SK-N-SH (cell line): ENCODE results near the gene SLC26A2. TPM values are rescaled to one million over a fixed set of nuclear protein-coding genes. Genes with fewer than 3 reads are reported as not detected.

Experiments used
- CTCF ChIA-PET: fragments of 300-600, 350-600 bp; formaldehyde crosslinking; extraction: SDS; loops from one replicate; lab custom pipeline; 2021; lab: Yijun Ruan, JAX
- POLR2A ChIA-PET: fragments of 350-600 bp; sonication (Branson Sonifier 250); formaldehyde crosslinking; extraction: SDS; loops from one replicate; lab custom pipeline; 2020; ENCODE audit warnings: antibody characterized with exemption, inconsistent platforms; lab: Yijun Ruan, JAX
- DNase-seq: peaks from one replicate; pipeline ENCODE4 v3.0.0; 2012
- H2AFZ ChIP-seq: fragments of 200-600 bp; sonication (generic); 2 replicates; pipeline ENCODE4 v1.8.1; 2016; ENCODE audit warnings: antibody characterized with exemption, mild to moderate bottlenecking, low read depth
- H3F3A ChIP-seq: fragments of 200-600 bp; sonication (generic); replicated peaks from 2 replicates; pipeline ENCODE3; 2016; ENCODE audit warnings: antibody characterized with exemption, mild to moderate bottlenecking; ENCODE audit not compliant: insufficient read depth
- H3K27ac ChIP-seq, 2 experiments: fragments of 200-500 bp in 1 of 2; fragments of 200-600 bp in 1 of 2; sonication (Bioruptor generic) in 1 of 2; sonication (generic), shearing (Covaris generic) in 1 of 2; 2 replicates each; pipeline versions ENCODE4 v1.5.1 to v1.6.1; 2014 to 2016; ENCODE audit warnings: low read depth in 2 of 2, inconsistent platforms in 1 of 2, low read length in 1 of 2, mild to moderate bottlenecking in 1 of 2, mixed read lengths in 1 of 2
- H3K27me3 ChIP-seq: fragments of 200-600 bp; sonication (generic), shearing (Covaris generic); 2 replicates; pipeline ENCODE4 v1.6.1; 2016; ENCODE audit warnings: mixed run types; ENCODE audit not compliant: insufficient read depth
- H3K36me3 ChIP-seq, 2 experiments: fragments of 200-500 bp in 1 of 2; fragments of 200-600 bp in 1 of 2; sonication (Bioruptor generic) in 1 of 2; sonication (generic) in 1 of 2; replicated peaks in 1 of 2; 2 replicates each; pipeline versions ENCODE3 to v1.5.1; 2014 to 2016; ENCODE audit warnings: low read length in 1 of 2, mild to moderate bottlenecking in 1 of 2; ENCODE audit not compliant: insufficient read depth in 2 of 2, control insufficient read depth in 1 of 2
- H3K4me1 ChIP-seq, 2 experiments: fragments of 200-500 bp in 1 of 2; fragments of 200-600 bp in 1 of 2; sonication (Bioruptor generic) in 1 of 2; sonication (generic), shearing (Covaris generic) in 1 of 2; 2 replicates each; pipeline versions ENCODE4 v1.5.1 to v1.6.1; 2014 to 2016; ENCODE audit warnings: low read depth in 1 of 2, low read length in 1 of 2, mixed run types in 1 of 2; ENCODE audit not compliant: insufficient read depth in 2 of 2, control insufficient read depth in 1 of 2
- H3K4me2 ChIP-seq: fragments of 200-600 bp; sonication (generic), shearing (Covaris generic); 2 replicates; pipeline ENCODE4 v1.6.1; 2017; ENCODE audit warnings: mixed run types
- H3K4me3 ChIP-seq, 2 experiments: fragments of 200-500 bp in 1 of 2; fragments of 200-600 bp in 1 of 2; sonication (Bioruptor generic) in 1 of 2; sonication (generic), shearing (Covaris generic) in 1 of 2; 2 replicates each; pipeline versions ENCODE4 v1.5.1 to v1.8.1; 2014 to 2016; ENCODE audit warnings: low read depth in 2 of 2, inconsistent platforms in 1 of 2, low read length in 1 of 2, mild to moderate bottlenecking in 1 of 2, mixed read lengths in 1 of 2, moderate library complexity in 1 of 2
- H3K79me2 ChIP-seq: fragments of 200-600 bp; sonication (generic); 2 replicates; pipeline ENCODE4 v1.8.1; 2017; ENCODE audit warnings: mild to moderate bottlenecking; ENCODE audit not compliant: insufficient read depth
- H3K9ac ChIP-seq: fragments of 200-600 bp; sonication (generic); 2 replicates; pipeline ENCODE4 v1.6.1; 2017; ENCODE audit warnings: mixed run types
- H3K9me2 ChIP-seq: fragments of 200-600 bp; sonication (generic); 2 replicates; pipeline ENCODE4 v1.6.1; 2017; ENCODE audit warnings: mixed run types
- H3K9me3 ChIP-seq: fragments of 200-600 bp; sonication (generic); 2 replicates; pipeline ENCODE4 v1.6.1; 2017; ENCODE audit warnings: mixed run types, mild to moderate bottlenecking, moderate library complexity
- H4K20me1 ChIP-seq: fragments of 200-600 bp; sonication (generic); 2 replicates; pipeline ENCODE4 v1.6.1; 2017; ENCODE audit warnings: mild to moderate bottlenecking, mixed run types; ENCODE audit not compliant: insufficient read depth
- CTCF ChIP-seq: fragments of 200-600 bp; sonication (generic); IDR thresholded peaks from 2 replicates; pipeline ENCODE4 v1.6.1; 2017; ENCODE audit warnings: antibody characterized with exemption, mild to moderate bottlenecking, moderate library complexity
- EP300 ChIP-seq, 2 experiments: IDR thresholded peaks; 2 replicates each; pipeline versions ENCODE4 v1.4.0 to v1.6.1; 2012; ENCODE audit warnings: borderline replicate concordance in 1 of 2, low read depth in 1 of 2, low read length in 1 of 2
- FOSL2 ChIP-seq: IDR thresholded peaks from 2 replicates; pipeline ENCODE4 v1.4.0; 2012; ENCODE audit warnings: low read depth, mild to moderate bottlenecking, moderate library complexity, borderline replicate concordance
- FOXM1 ChIP-seq: IDR thresholded peaks from 2 replicates; pipeline ENCODE4 v1.4.0; 2012; ENCODE audit warnings: low read depth, mild to moderate bottlenecking
- JUND ChIP-seq: IDR thresholded peaks from 2 replicates; pipeline ENCODE4 v1.4.0; 2012
- MEF2A ChIP-seq: IDR thresholded peaks from 2 replicates; pipeline ENCODE4 v1.4.0; 2012; ENCODE audit warnings: low read depth, borderline replicate concordance
- POLR2AphosphoS5 ChIP-seq: IDR thresholded peaks from 2 replicates; pipeline ENCODE4 v1.6.1; 2012; ENCODE audit warnings: low read depth, low read length
- RCOR1 ChIP-seq: fragments of 150-350 bp; IDR thresholded peaks from 2 replicates; pipeline ENCODE4 v1.6.1; 2017; ENCODE audit warnings: antibody characterized with exemption, low read length
- RFX5 ChIP-seq: IDR thresholded peaks from 2 replicates; pipeline ENCODE4 v1.6.1; 2012; ENCODE audit warnings: mild to moderate bottlenecking, improper control_type of control experiment, low read length
- RXRA ChIP-seq: IDR thresholded peaks from 2 replicates; pipeline ENCODE4 v1.4.0; 2012; ENCODE audit warnings: low read depth, mild to moderate bottlenecking, borderline replicate concordance
- SMC3 ChIP-seq: IDR thresholded peaks from 2 replicates; pipeline ENCODE4 v1.6.1; 2012; ENCODE audit warnings: low read depth, low read length, improper control_type of control experiment
- TAF1 ChIP-seq: IDR thresholded peaks from 2 replicates; pipeline ENCODE4 v1.6.1; 2012; ENCODE audit warnings: low read depth, mild to moderate bottlenecking, low read length, moderate library complexity, borderline replicate concordance
- WGBS: methylation state at CpG from one replicate; pipeline ENCODE4 v1.1.6; 2017; ENCODE audit warnings: low lambda C conversion rate; 5-methylcytosine and 5-hydroxymethylcytosine counted together
- polyA plus RNA-seq, 3 experiments: library from polyadenylated mRNA; depleted of rRNA; stranded (reverse); fragments of >200 nt; gene quantifications; 2 replicates each; pipeline ENCODE4 v1.2.3, GENCODE V29; 2012

SLC26A2 gene
- polyA plus RNA-seq, 1 of the 3 experiments (the other 2 are of a cell fraction) = 1.3 TPM

- no peak overlapping the region for H2AFZ ChIP-seq
Measured at GRCh38 chr5:149917073-149917676, 43.4 kb upstream of the SLC26A2 start.

GRCh38 chr5:149921597-149921996 lies 39.0 kb upstream of the SLC26A2 start:
- ChIA-PET CTCF (interaction anchor here (0.6 to 1.6 kb wide), 4 partner anchors 9 to 30 kb away, joined by 3 to 4 read pairs (median 4); no protein-coding TSS in a partner anchor), POLR2A (no interaction called here)
- Histone ChIP-seq H3K9me2 (no peaks in the 10 kb centered on the region), H3K36me3 (no peaks in the 10 kb centered on the region), H3F3A (peaks cover 6% of the 10 kb centered on the region), H3K4me1 (peaks cover 0 to 4% of the 10 kb centered on the region in 2 experiments; a peak in 1 of 4 replicates), H3K4me2 (no peak overlapping the region), H3K27me3 (no peaks in the 10 kb centered on the region), H4K20me1 (no peaks in the 10 kb centered on the region), H3K9me3 (no peaks in the 10 kb centered on the region), H3K79me2 (no peaks in the 10 kb centered on the region), H3K27ac (no peak overlapping the region), H3K9ac (no peak overlapping the region), H3K4me3 (no peak overlapping the region), H2AFZ (no peak overlapping the region)
- WGBS = 90% methylated on average over 3 of the region's 3 CpGs
- DNase-seq = no peak
- TF ChIP-seq RXRA = no peak
- TF ChIP-seq RCOR1 = no peak
- no peak for TF ChIP-seq JUND
- TF ChIP-seq SMC3 = no peak
- no peak for TF ChIP-seq CTCF
- no peak for TF ChIP-seq FOXM1
- TF ChIP-seq TAF1 = no peak
- no peak for TF ChIP-seq RFX5
- TF ChIP-seq POLR2AphosphoS5 = no peak
- no peak for TF ChIP-seq EP300 (IDR thresholded peaks at IDR 0.05; ENCODE audit: borderline replicate concordance in 1 of 2, low read depth in 1 of 2, low read length in 1 of 2)
- TF ChIP-seq MEF2A = no peak

More at GRCh38 chr5:149917073-149917676, 43.4 kb upstream of the SLC26A2 start:
- Histone ChIP-seq H3K9ac (no peak overlapping the region; the same call in 1 of the 2 replicates), H3K79me2 (no peaks in the 10 kb centered on the region), H4K20me1 (no peaks in the 10 kb centered on the region), H3K4me2 (peak overlapping the region; percentile 50), H3K9me3 (no peaks in the 10 kb centered on the region), H3K9me2 (no peaks in the 10 kb centered on the region), H3K27ac (peak overlapping the region in 1 of 2 experiments; percentile 28; a peak in 2 of 4 replicates), H3F3A (peaks cover 6% of the 10 kb centered on the region), H3K27me3 (no peaks in the 10 kb centered on the region), H3K36me3 (no peaks in the 10 kb centered on the region), H3K4me1 (peaks cover 0 to 22% of the 10 kb centered on the region in 2 experiments; a peak in 1 of 4 replicates), H3K4me3 (no peak overlapping the region)
- no peak for DNase-seq
- ChIA-PET CTCF (interaction anchor here (1.2 to 2.2 kb wide), 4 partner anchors 16 to 83 kb away, joined by 5 to 11 read pairs (median 7); no protein-coding TSS in a partner anchor), POLR2A (no interaction called here)
- TF ChIP-seq MEF2A = no peak
- peak; percentile 10; the same call in 1 of the 2 replicates for TF ChIP-seq FOSL2
- 88% methylated on average over 6 of the region's 6 CpGs for WGBS
